Trophoblast cell (in vitro differentiated cells and primary cell): ENCODE data around the gene CYB561D1.

ENCODE experiments used
- DNase-seq, 2 donors: peaks; one replicate each; pipeline ENCODE4 v3.0.0-alpha.2; 2016
- H2AFZ ChIP-seq: 2 replicates; pipeline ENCODE4 v1.6.1; 2013; ENCODE audit warnings: low read length, moderate library complexity, mild to moderate bottlenecking; ENCODE audit not compliant: insufficient read depth, poor library complexity
- H2AK5ac ChIP-seq: 2 replicates; pipeline ENCODE4 v1.6.1; 2013; ENCODE audit warnings: mild to moderate bottlenecking, low read length
- H2BK120ac ChIP-seq: 2 replicates; pipeline ENCODE4 v1.6.1; 2013; ENCODE audit warnings: low read length, mild to moderate bottlenecking, moderate library complexity; ENCODE audit not compliant: insufficient read depth, poor library complexity
- H2BK12ac ChIP-seq: 2 replicates; pipeline ENCODE4 v1.6.1; 2013; ENCODE audit warnings: mild to moderate bottlenecking, low read length, moderate library complexity
- H2BK5ac ChIP-seq: 2 replicates; pipeline ENCODE4 v1.6.1; 2013; ENCODE audit warnings: low read length, low read depth, moderate library complexity, mild to moderate bottlenecking; ENCODE audit not compliant: poor library complexity
- H3K14ac ChIP-seq: 2 replicates; pipeline ENCODE4 v1.6.1; 2013; ENCODE audit warnings: mild to moderate bottlenecking, low read length
- H3K18ac ChIP-seq: 2 replicates; pipeline ENCODE4 v1.6.1; 2013; ENCODE audit warnings: mild to moderate bottlenecking, low read length
- H3K23ac ChIP-seq: 2 replicates; pipeline ENCODE4 v1.6.1; 2013; ENCODE audit warnings: low read length
- H3K27ac ChIP-seq: 2 replicates; pipeline ENCODE4 v1.5.1; 2013; ENCODE audit warnings: low read depth, mild to moderate bottlenecking, inconsistent platforms, low read length, moderate library complexity
- H3K27me3 ChIP-seq: 2 replicates; pipeline ENCODE4 v1.6.1; 2013; ENCODE audit warnings: inconsistent platforms, mild to moderate bottlenecking, low read length, moderate library complexity; ENCODE audit not compliant: insufficient read depth
- H3K36me3 ChIP-seq, 2 experiments: 1 replicate in 1 of 2; 2 replicates in 1 of 2; pipeline ENCODE4 v1.6.1; 2013; ENCODE audit warnings: low read length in 2 of 2, mild to moderate bottlenecking in 2 of 2, moderate library complexity in 1 of 2; ENCODE audit not compliant: insufficient read depth in 2 of 2, control insufficient read depth in 1 of 2
- H3K4ac ChIP-seq: 2 replicates; pipeline ENCODE4 v1.6.1; 2013; ENCODE audit warnings: low read depth, mild to moderate bottlenecking, low read length, moderate library complexity
- H3K4me1 ChIP-seq, 2 experiments: 1 replicate in 1 of 2; 2 replicates in 1 of 2; pipeline ENCODE4 v1.6.1; 2013; ENCODE audit warnings: low read length in 2 of 2, mild to moderate bottlenecking in 2 of 2, moderate library complexity in 1 of 2; ENCODE audit not compliant: insufficient read depth in 2 of 2, control insufficient read depth in 1 of 2
- H3K4me2 ChIP-seq: 2 replicates; pipeline ENCODE4 v1.6.1; 2013; ENCODE audit warnings: inconsistent platforms, mild to moderate bottlenecking, low read length, moderate library complexity
- H3K4me3 ChIP-seq: 2 replicates; pipeline ENCODE4 v1.5.1; 2013; ENCODE audit warnings: mild to moderate bottlenecking, low read depth, low read length, inconsistent platforms
- H3K79me1 ChIP-seq: one replicate; pipeline ENCODE4 v1.6.1; 2013; ENCODE audit warnings: low read length
- H3K79me2 ChIP-seq: 2 replicates; pipeline ENCODE4 v1.6.1; 2013; ENCODE audit warnings: low read length, mild to moderate bottlenecking; ENCODE audit not compliant: control insufficient read depth, insufficient read depth, poor library complexity
- H3K9ac ChIP-seq: 2 replicates; pipeline ENCODE4 v1.6.1; 2013; ENCODE audit warnings: mild to moderate bottlenecking, low read length
- H3K9me3 ChIP-seq: 2 replicates; pipeline ENCODE4 v1.6.1; 2013; ENCODE audit warnings: low read depth, mild to moderate bottlenecking, control low read depth, inconsistent platforms, low read length; ENCODE audit not compliant: insufficient read depth
- H4K12ac ChIP-seq: 2 replicates; pipeline ENCODE4 v1.6.1; 2013; ENCODE audit warnings: low read depth, mild to moderate bottlenecking, low read length, moderate library complexity
- H4K8ac ChIP-seq: 2 replicates; pipeline ENCODE4 v1.6.1; 2013; ENCODE audit warnings: low read depth, mild to moderate bottlenecking, low read length, moderate library complexity
- H4K91ac ChIP-seq: one replicate; pipeline ENCODE4 v1.6.1; 2013; ENCODE audit warnings: low read depth, mild to moderate bottlenecking, low read length, moderate library complexity
- WGBS: extraction: QIAGEN DNeasy Blood & Tissue Kit; methylation state at CpG from one replicate; pipeline ENCODE4 v1.1.7; 2013; ENCODE audit warnings: missing lambda C conversion rate; ENCODE audit not compliant: insufficient read length, insufficient coverage; ENCODE audit errors: extremely low coverage; 5-methylcytosine and 5-hydroxymethylcytosine counted together

Gene CYB561D1

DNA sequence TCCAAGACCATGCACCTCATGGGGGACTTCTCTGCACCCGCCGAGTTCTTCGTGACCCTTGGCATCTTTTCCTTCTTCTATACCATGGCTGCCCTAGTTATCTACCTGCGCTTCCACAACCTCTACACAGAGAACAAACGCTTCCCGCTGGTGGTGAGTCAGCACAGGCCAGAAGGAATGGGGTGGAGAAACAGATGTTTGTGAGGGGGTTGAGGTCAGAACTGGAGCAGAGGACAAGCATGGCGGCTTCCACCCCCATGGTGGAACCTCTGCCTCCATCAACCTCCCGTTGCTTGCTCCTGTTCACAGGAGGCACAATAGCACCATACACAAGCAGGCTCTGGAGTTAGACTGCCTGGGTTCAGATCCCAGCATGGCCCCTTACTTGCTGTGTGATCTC lies 17.1 kb upstream of the CYB561D1 start:
- no CpG with 5 or more reads among the region's 8 CpGs for WGBS
- no peak overlapping the region for H2BK12ac ChIP-seq
- H3K27me3 ChIP-seq, result no peaks in the 10 kb centered on the region
- no peak overlapping the region for H3K18ac ChIP-seq
- H4K8ac ChIP-seq, result no peak overlapping the region
- H3K79me1 ChIP-seq, result no peaks in the 10 kb centered on the region
- no peak overlapping the region for H3K27ac ChIP-seq
- no peaks in the 10 kb centered on the region for H3K36me3 ChIP-seq
- H3K79me2 ChIP-seq, result no peaks in the 10 kb centered on the region
- H4K12ac ChIP-seq, result no peak overlapping the region
- H3K4me3 ChIP-seq, result no peak overlapping the region
- H3K23ac ChIP-seq, result no peak overlapping the region
- H3K9me3 ChIP-seq, result no peaks in the 10 kb centered on the region
- H2BK120ac ChIP-seq, result no peak overlapping the region
- H3K9ac ChIP-seq, result no peak overlapping the region
- H3K4me1 ChIP-seq, result no peaks in the 10 kb centered on the region
- no peak overlapping the region for H3K14ac ChIP-seq
- H4K91ac ChIP-seq, result no peak overlapping the region
- peak; percentile 56 to 74 for DNase-seq
- no peak overlapping the region for H3K4me2 ChIP-seq
- no peak overlapping the region for H2AFZ ChIP-seq
- no peak overlapping the region for H2BK5ac ChIP-seq
- H2AK5ac ChIP-seq, result no peak overlapping the region
- no peak overlapping the region for H3K4ac ChIP-seq

DNA sequence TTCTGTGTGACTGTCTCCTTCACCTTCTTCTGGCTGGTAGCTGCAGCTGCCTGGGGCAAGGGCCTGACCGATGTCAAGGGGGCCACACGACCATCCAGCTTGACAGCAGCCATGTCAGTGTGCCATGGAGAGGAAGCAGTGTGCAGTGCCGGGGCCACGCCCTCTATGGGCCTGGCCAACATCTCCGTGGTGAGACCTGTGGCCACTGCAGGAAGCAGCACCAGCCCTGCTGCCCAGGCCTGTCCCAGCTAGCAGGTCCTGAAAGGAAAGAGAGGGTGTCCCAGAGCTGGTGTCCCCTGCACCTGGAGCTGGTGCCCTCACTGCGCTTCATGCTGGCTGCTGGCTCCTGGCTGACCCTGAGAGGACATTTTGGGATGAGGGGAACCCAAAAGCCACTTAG lies 16.1 kb upstream of the CYB561D1 start:
- no peak overlapping the region for H3K18ac ChIP-seq
- no peak overlapping the region for H2BK5ac ChIP-seq
- H3K79me2 ChIP-seq, result no peaks in the 10 kb centered on the region

GRCh38 chr1:109478806-109479205 lies 15.1 kb upstream of the CYB561D1 start:
- H3K9me3 ChIP-seq, result no peaks in the 10 kb centered on the region
- peak; percentile 27 to 46 for DNase-seq
- no peak overlapping the region for H2AK5ac ChIP-seq
- H4K91ac ChIP-seq, result no peak overlapping the region
- no peak overlapping the region for H3K4me3 ChIP-seq
- H3K9ac ChIP-seq, result no peak overlapping the region
- H2BK120ac ChIP-seq, result no peak overlapping the region
- H3K27ac ChIP-seq, result no peak overlapping the region
- H3K4me1 ChIP-seq, result peaks cover 4 to 5% of the 10 kb centered on the region in 2 experiments
- no peak overlapping the region for H3K14ac ChIP-seq
- no peak overlapping the region for H3K18ac ChIP-seq
- no peak overlapping the region for H3K23ac ChIP-seq
- H3K4me2 ChIP-seq, result no peak overlapping the region
- H3K36me3 ChIP-seq, result no peaks in the 10 kb centered on the region
- H3K79me2 ChIP-seq, result peaks cover under 1% of the 10 kb centered on the region
- no peak overlapping the region for H2BK12ac ChIP-seq
- peaks cover under 1% of the 10 kb centered on the region for H3K79me1 ChIP-seq
- no peak overlapping the region for H2BK5ac ChIP-seq
- no peaks in the 10 kb centered on the region for H3K27me3 ChIP-seq
- H3K4ac ChIP-seq, result no peak overlapping the region
- H4K12ac ChIP-seq, result no peak overlapping the region
- no peak overlapping the region for H2AFZ ChIP-seq
- WGBS, result no CpG with 5 or more reads among the region's 7 CpGs
- no peak overlapping the region for H4K8ac ChIP-seq

More for the DNA sequence above, 16.1 kb upstream of the CYB561D1 start:
- Histone ChIP-seq H2AFZ (no peak overlapping the region), H3K14ac (no peak overlapping the region), H3K4me1 (no peaks in the 10 kb centered on the region), H4K8ac (no peak overlapping the region), H4K12ac (no peak overlapping the region), H3K36me3 (no peaks in the 10 kb centered on the region), H3K4ac (no peak overlapping the region), H2AK5ac (no peak overlapping the region), H3K4me2 (no peak overlapping the region), H3K27ac (no peak overlapping the region), H4K91ac (no peak overlapping the region), H3K9ac (no peak overlapping the region), H3K23ac (no peak overlapping the region), H2BK120ac (no peak overlapping the region), H2BK12ac (no peak overlapping the region), H3K79me1 (no peaks in the 10 kb centered on the region), H3K27me3 (no peaks in the 10 kb centered on the region), H3K9me3 (no peaks in the 10 kb centered on the region), H3K4me3 (no peak overlapping the region)
- no CpG with 5 or more reads among the region's 6 CpGs for WGBS
- DNase-seq, result no peak

DNA sequence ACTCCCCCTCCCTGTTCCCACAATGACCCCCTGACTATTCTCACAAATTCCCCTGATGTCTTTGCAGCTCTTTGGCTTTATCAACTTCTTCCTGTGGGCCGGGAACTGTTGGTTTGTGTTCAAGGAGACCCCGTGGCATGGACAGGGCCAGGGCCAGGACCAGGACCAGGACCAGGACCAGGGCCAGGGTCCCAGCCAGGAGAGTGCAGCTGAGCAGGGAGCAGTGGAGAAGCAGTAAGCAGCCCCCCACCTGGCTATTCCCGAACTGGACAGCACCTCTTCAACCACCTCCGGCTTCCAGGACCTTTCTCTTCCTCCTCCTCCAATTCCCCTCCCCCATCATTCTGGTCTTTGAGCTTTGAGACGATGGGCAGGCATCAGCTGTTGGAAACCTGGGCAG lies 14.6 kb upstream of the CYB561D1 start:
- no peak overlapping the region for H2BK120ac ChIP-seq
- no peak overlapping the region for H3K4me2 ChIP-seq
- no peaks in the 10 kb centered on the region for H3K36me3 ChIP-seq
- no peak overlapping the region for H3K23ac ChIP-seq
- H3K27ac ChIP-seq, result no peak overlapping the region
- no peak overlapping the region for H3K18ac ChIP-seq
- H4K91ac ChIP-seq, result no peak overlapping the region
- H4K8ac ChIP-seq, result no peak overlapping the region
- no peak overlapping the region for H3K14ac ChIP-seq
- no peak overlapping the region for H2AK5ac ChIP-seq
- H3K79me2 ChIP-seq, result peaks cover 4% of the 10 kb centered on the region
- DNase-seq, result no peak
- H3K27me3 ChIP-seq, result no peaks in the 10 kb centered on the region
- H4K12ac ChIP-seq, result no peak overlapping the region
- H2AFZ ChIP-seq, result no peak overlapping the region
- no peak overlapping the region for H2BK5ac ChIP-seq
- no peak overlapping the region for H3K4ac ChIP-seq
- H3K9ac ChIP-seq, result no peak overlapping the region
- no peaks in the 10 kb centered on the region for H3K9me3 ChIP-seq
- H3K79me1 ChIP-seq, result peaks cover 4% of the 10 kb centered on the region
- WGBS, result no CpG with 5 or more reads among the region's 5 CpGs
- no peak overlapping the region for H2BK12ac ChIP-seq
- H3K4me3 ChIP-seq, result no peak overlapping the region
- peaks cover 4 to 7% of the 10 kb centered on the region in 2 experiments for H3K4me1 ChIP-seq
